ENCODE data around the gene ST6GAL1.

DNA sequence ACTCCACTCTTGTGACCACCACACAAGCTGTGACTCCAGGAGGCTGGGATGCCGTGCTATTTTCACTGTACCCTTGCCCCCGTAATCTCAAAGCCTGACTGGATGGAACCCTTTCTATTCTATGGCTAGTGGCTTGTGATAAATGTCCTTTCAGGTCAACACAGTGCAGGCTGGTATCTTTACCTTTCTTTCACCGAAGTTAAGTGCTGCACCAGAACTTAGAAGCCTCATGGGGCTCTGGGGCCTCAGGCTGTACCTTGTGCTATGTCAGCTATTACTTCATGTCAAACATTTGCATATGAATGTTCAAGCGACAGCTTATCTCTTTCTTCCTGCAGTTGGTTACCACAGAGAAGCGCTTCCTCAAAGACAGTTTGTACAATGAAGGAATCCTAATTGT lies 142.2 kb downstream of the ST6GAL1 start:
- TF ChIP-seq POLR2A (IDR thresholded peaks at IDR 0.05; ENCODE audit: low read depth, low read length): no peak
- TF ChIP-seq, protein P1, sequence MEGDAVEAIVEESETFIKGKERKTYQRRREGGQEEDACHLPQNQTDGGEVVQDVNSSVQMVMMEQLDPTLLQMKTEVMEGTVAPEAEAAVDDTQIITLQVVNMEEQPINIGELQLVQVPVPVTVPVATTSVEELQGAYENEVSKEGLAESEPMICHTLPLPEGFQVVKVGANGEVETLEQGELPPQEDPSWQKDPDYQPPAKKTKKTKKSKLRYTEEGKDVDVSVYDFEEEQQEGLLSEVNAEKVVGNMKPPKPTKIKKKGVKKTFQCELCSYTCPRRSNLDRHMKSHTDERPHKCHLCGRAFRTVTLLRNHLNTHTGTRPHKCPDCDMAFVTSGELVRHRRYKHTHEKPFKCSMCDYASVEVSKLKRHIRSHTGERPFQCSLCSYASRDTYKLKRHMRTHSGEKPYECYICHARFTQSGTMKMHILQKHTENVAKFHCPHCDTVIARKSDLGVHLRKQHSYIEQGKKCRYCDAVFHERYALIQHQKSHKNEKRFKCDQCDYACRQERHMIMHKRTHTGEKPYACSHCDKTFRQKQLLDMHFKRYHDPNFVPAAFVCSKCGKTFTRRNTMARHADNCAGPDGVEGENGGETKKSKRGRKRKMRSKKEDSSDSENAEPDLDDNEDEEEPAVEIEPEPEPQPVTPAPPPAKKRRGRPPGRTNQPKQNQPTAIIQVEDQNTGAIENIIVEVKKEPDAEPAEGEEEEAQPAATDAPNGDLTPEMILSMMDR (IDR thresholded peaks at IDR 0.05 in 2 of 3, conservative IDR thresholded peaks at IDR 0.05 in 1 of 3; ENCODE audit: control insufficient read depth in 2 of 3, extremely low read depth in 1 of 3, insufficient read depth in 1 of 3, low read depth in 3 of 3, low read length in 3 of 3): no peak
- TF ChIP-seq, protein P2, sequence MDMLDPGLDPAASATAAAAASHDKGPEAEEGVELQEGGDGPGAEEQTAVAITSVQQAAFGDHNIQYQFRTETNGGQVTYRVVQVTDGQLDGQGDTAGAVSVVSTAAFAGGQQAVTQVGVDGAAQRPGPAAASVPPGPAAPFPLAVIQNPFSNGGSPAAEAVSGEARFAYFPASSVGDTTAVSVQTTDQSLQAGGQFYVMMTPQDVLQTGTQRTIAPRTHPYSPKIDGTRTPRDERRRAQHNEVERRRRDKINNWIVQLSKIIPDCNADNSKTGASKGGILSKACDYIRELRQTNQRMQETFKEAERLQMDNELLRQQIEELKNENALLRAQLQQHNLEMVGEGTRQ (IDR thresholded peaks at IDR 0.05; ENCODE audit: borderline replicate concordance, low read depth, low read length): no peak
- TF ChIP-seq SUPT20H (IDR thresholded peaks at IDR 0.05; ENCODE audit: borderline replicate concordance, control insufficient read depth, low read depth, low read length): no peak
- TF ChIP-seq YY1 (IDR thresholded peaks at IDR 0.05; ENCODE audit: low read depth, low read length): no peak
- TF ChIP-seq RELA (IDR thresholded peaks at IDR 0.05; ENCODE audit: borderline replicate concordance, partially characterized antibody): no peak
- TF ChIP-seq YBX1 (IDR thresholded peaks at IDR 0.05): no peak
- TF ChIP-seq EP300 (IDR thresholded peaks at IDR 0.05; ENCODE audit: borderline replicate concordance in 1 of 2, control insufficient read depth in 1 of 2, low read depth in 2 of 2, low read length in 2 of 2): no peak
- no peak for TF ChIP-seq BACH1 (IDR thresholded peaks at IDR 0.05; ENCODE audit: borderline replicate concordance)
- TF ChIP-seq, protein P3, sequence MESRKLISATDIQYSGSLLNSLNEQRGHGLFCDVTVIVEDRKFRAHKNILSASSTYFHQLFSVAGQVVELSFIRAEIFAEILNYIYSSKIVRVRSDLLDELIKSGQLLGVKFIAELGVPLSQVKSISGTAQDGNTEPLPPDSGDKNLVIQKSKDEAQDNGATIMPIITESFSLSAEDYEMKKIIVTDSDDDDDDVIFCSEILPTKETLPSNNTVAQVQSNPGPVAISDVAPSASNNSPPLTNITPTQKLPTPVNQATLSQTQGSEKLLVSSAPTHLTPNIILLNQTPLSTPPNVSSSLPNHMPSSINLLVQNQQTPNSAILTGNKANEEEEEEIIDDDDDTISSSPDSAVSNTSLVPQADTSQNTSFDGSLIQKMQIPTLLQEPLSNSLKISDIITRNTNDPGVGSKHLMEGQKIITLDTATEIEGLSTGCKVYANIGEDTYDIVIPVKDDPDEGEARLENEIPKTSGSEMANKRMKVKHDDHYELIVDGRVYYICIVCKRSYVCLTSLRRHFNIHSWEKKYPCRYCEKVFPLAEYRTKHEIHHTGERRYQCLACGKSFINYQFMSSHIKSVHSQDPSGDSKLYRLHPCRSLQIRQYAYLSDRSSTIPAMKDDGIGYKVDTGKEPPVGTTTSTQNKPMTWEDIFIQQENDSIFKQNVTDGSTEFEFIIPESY (IDR thresholded peaks at IDR 0.05): no peak

Data from GM12878 (cell line).